IPS-15b (cell line): ENCODE measurements around the gene ZBTB46.

Experiments used
- H3K27me3 ChIP-seq: one replicate; pipeline ENCODE4 v1.6.1; 2013; ENCODE audit warnings: low read length; ENCODE audit not compliant: control insufficient read depth, insufficient read depth
- H3K36me3 ChIP-seq: one replicate; pipeline ENCODE4 v1.6.1; 2013; ENCODE audit warnings: low read length; ENCODE audit not compliant: control insufficient read depth, insufficient read depth
- H3K4me1 ChIP-seq: one replicate; pipeline ENCODE4 v1.6.1; 2013; ENCODE audit warnings: mild to moderate bottlenecking, low read length; ENCODE audit not compliant: control insufficient read depth, insufficient read depth
- H3K4me3 ChIP-seq: one replicate; pipeline ENCODE4 v1.5.1; 2013; ENCODE audit warnings: low read depth, low read length
- H3K9ac ChIP-seq: one replicate; pipeline ENCODE4 v1.6.1; 2013; ENCODE audit warnings: low read depth, mild to moderate bottlenecking, low read length
- H3K9me3 ChIP-seq: one replicate; pipeline ENCODE4 v1.6.1; 2013; ENCODE audit warnings: mild to moderate bottlenecking, low read length; ENCODE audit not compliant: control insufficient read depth, insufficient read depth

ZBTB46 gene

GRCh38 chr20:63703976-63704748, 126.9 kb downstream of the ZBTB46 start:
- Histone ChIP-seq H3K36me3 (peaks cover 26% of the 10 kb centered on the region), H3K4me3 (no peak overlapping the region), H3K9ac (no peak overlapping the region), H3K4me1 (peaks cover 2% of the 10 kb centered on the region), H3K9me3 (no peaks in the 10 kb centered on the region), H3K27me3 (no peaks in the 10 kb centered on the region)

- H3K36me3 ChIP-seq = peaks cover 26% of the 10 kb centered on the region
- H3K9me3 ChIP-seq = no peaks in the 10 kb centered on the region
- H3K4me1 ChIP-seq = peaks cover 2% of the 10 kb centered on the region
- no peak overlapping the region for H3K9ac ChIP-seq
- H3K27me3 ChIP-seq = no peaks in the 10 kb centered on the region
- H3K4me3 ChIP-seq = no peak overlapping the region
Measured at GRCh38 chr20:63703471-63703975, 127.5 kb downstream of the ZBTB46 start.

- Histone ChIP-seq H3K4me3 (no peak overlapping the region), H3K36me3 (peaks cover 26% of the 10 kb centered on the region), H3K27me3 (no peaks in the 10 kb centered on the region), H3K9me3 (no peaks in the 10 kb centered on the region), H3K9ac (no peak overlapping the region), H3K4me1 (peaks cover 2% of the 10 kb centered on the region)
Measured at GRCh38 chr20:63702751-63703470, 128.2 kb downstream of the ZBTB46 start.

GRCh38 chr20:63702036-63702665, 128.9 kb downstream of the ZBTB46 start:
- H3K4me1 ChIP-seq = peaks cover 4% of the 10 kb centered on the region
- H3K4me3 ChIP-seq = no peak overlapping the region
- peaks cover 26% of the 10 kb centered on the region for H3K36me3 ChIP-seq
- H3K9me3 ChIP-seq = no peaks in the 10 kb centered on the region
- no peaks in the 10 kb centered on the region for H3K27me3 ChIP-seq
- no peak overlapping the region for H3K9ac ChIP-seq

GRCh38 chr20:63701329-63702035, 129.6 kb downstream of the ZBTB46 start:
- H3K4me3 ChIP-seq = no peak overlapping the region
- no peaks in the 10 kb centered on the region for H3K27me3 ChIP-seq
- peaks cover 4% of the 10 kb centered on the region for H3K4me1 ChIP-seq
- no peaks in the 10 kb centered on the region for H3K9me3 ChIP-seq
- peaks cover 24% of the 10 kb centered on the region for H3K36me3 ChIP-seq
- H3K9ac ChIP-seq = no peak overlapping the region

GRCh38 chr20:63701051-63701328, 130.1 kb downstream of the ZBTB46 start:
- H3K36me3 ChIP-seq = peaks cover 19% of the 10 kb centered on the region
- H3K27me3 ChIP-seq = no peaks in the 10 kb centered on the region
- no peaks in the 10 kb centered on the region for H3K9me3 ChIP-seq
- H3K9ac ChIP-seq = no peak overlapping the region
- H3K4me3 ChIP-seq = no peak overlapping the region
- peaks cover 4% of the 10 kb centered on the region for H3K4me1 ChIP-seq

GRCh38 chr20:63700199-63701050, 130.6 kb downstream of the ZBTB46 start:
- Histone ChIP-seq H3K9ac (no peak overlapping the region), H3K9me3 (no peaks in the 10 kb centered on the region), H3K4me1 (peaks cover 4% of the 10 kb centered on the region), H3K36me3 (peaks cover 13% of the 10 kb centered on the region), H3K4me3 (no peak overlapping the region), H3K27me3 (no peaks in the 10 kb centered on the region)

GRCh38 chr20:63699466-63700198, 131.4 kb downstream of the ZBTB46 start:
- Histone ChIP-seq H3K27me3 (no peaks in the 10 kb centered on the region), H3K9me3 (no peaks in the 10 kb centered on the region), H3K4me1 (peaks cover 4% of the 10 kb centered on the region), H3K36me3 (peaks cover 5% of the 10 kb centered on the region), H3K4me3 (no peak overlapping the region), H3K9ac (peak overlapping the region; percentile 24)

- Histone ChIP-seq H3K4me3 (no peak overlapping the region), H3K9me3 (no peaks in the 10 kb centered on the region), H3K4me1 (peaks cover 4% of the 10 kb centered on the region), H3K27me3 (no peaks in the 10 kb centered on the region), H3K36me3 (peaks cover 4% of the 10 kb centered on the region), H3K9ac (peak overlapping the region; percentile 24)
Measured at GRCh38 chr20:63698739-63699465, 132.2 kb downstream of the ZBTB46 start.

- no peak overlapping the region for H3K9ac ChIP-seq
- H3K36me3 ChIP-seq = peaks cover 4% of the 10 kb centered on the region
- no peak overlapping the region for H3K4me3 ChIP-seq
- H3K4me1 ChIP-seq = peaks cover 4% of the 10 kb centered on the region
- no peaks in the 10 kb centered on the region for H3K9me3 ChIP-seq
- no peaks in the 10 kb centered on the region for H3K27me3 ChIP-seq
Measured at GRCh38 chr20:63697868-63698545, 133.1 kb downstream of the ZBTB46 start.
